Erythroblast (primary cell): ENCODE data around the gene CACNB1.

Source experiments
- GATA1 ChIP-seq: IDR thresholded peaks from 2 replicates; pipeline ENCODE4 v1.6.1; 2011; ENCODE audit warnings: low read depth, mild to moderate bottlenecking, control low read depth, low read length, moderate library complexity
- POLR2A ChIP-seq: IDR thresholded peaks from 2 replicates; pipeline ENCODE4 v1.6.1; 2011; ENCODE audit warnings: mild to moderate bottlenecking, low read length

- no peak for TF ChIP-seq POLR2A
- TF ChIP-seq GATA1, result no peak
Measured at GRCh38 chr17:39141915-39142664, 55.4 kb downstream of the CACNB1 start.
